A204.1 (cell line): ENCODE results near the gene POLR3GL.

Source experiments
- FAIRE-seq: peaks from 2 replicates; lab custom pipeline; 2012; peaks lifted over from hg19 to GRCh38; lab: Jason Lieb, UNC

The POLR3GL gene

DNA sequence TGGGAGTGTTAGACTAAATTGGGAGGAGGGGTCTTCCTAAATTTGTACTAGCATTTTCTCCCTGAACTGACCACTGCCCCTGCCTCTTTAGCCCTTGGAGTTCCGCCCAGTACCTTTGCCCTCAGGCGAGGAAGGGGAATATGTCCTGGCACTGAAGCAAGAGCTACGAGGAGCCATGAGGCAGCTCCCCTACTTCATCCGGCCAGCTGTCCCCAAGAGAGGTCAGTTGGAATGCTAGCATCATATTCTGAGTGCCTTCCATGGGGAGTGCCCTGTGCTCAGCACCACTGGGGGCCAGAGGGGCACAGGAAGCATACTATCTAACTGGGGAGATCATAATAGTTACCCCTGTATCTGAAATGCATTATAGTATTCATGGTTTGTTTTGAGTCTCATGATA, 10.7 kb downstream of the POLR3GL start:
- no peak for FAIRE-seq

DNA sequence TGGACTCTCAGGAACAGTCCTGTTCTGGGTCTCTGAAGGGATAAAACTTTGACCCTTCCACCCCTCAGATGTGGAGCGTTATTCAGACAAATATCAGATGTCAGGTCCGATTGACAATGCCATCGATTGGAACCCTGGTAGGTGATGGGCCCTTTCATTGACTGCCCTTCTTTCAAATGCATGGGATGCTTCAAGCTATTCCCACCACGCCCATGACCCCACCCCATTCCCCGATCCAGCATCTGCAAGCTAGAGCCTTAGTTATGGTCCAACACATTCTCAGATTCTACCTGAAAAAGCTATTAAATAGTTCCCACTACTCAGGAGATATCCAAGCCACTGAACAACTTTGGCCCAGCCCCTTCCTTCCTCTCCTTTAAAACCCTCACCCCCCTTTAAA, 12.5 kb downstream of the POLR3GL start:
- no peak for FAIRE-seq

DNA sequence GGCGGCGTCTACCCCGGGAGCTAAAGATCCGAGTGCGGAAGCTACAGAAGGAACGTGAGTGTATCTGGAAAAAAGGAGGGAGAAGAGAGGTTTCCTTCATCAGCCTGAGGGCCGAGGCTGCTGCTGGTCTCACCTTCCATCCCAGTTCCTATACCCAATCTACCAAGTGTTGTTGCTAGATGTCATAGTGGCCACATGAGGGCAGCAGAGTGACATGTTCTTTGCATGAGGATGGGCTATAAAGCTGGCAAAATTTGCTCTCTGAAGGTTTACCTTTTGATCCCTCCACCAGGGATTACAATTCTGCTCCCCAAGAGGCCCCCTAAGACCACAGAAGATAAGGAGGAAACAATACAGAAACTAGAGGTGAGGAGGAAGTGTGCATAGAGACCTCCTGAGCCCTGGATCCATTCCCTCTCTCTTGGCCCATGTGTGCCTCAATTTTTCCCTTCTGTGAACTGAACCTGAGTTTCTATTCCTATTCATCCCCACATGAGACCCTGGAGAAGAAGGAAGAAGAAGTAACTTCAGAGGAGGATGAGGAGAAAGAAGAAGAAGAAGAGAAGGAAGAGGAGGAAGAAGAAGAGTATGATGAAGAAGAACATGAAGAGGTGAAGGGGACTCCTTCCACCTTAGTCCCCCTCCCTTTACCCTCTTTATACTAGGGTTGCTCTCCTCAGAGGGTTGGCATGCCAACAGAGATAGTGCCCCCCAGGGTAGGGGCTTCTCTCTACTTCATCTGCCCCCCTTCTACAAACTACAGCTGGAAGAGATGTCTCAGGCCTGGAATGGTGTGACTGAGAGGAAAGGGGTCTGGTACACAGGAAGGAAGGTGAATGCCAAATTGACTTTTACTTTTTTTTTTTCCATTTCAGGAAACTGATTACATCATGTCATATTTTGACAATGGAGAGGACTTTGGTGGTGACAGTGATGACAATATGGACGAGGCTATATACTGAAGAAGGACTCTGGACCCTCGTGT, 13.3 kb downstream of the POLR3GL start:
- FAIRE-seq = no peak

DNA sequence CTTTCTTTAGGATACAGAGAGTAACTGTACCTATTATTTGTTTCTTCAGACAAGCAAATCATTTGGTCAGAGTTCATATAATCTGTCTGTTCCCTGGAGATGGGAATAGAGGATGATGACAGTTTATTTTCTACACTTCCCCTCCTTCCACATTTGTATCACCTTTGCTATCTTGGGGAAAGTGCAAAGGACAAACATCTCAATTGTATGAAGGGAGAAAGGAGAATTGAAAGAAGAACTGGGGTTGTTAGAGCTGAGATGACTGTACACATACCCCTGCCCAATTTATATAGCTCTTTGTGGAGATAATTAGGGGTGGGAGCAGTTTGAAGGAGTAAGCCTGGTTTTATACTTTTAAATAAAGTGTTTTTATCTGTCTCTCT, 14.0 kb downstream of the POLR3GL start:
- FAIRE-seq = no peak

GRCh38 chr1:145978854-145979745, 14.6 kb downstream of the POLR3GL start:
- no peak for FAIRE-seq

DNA sequence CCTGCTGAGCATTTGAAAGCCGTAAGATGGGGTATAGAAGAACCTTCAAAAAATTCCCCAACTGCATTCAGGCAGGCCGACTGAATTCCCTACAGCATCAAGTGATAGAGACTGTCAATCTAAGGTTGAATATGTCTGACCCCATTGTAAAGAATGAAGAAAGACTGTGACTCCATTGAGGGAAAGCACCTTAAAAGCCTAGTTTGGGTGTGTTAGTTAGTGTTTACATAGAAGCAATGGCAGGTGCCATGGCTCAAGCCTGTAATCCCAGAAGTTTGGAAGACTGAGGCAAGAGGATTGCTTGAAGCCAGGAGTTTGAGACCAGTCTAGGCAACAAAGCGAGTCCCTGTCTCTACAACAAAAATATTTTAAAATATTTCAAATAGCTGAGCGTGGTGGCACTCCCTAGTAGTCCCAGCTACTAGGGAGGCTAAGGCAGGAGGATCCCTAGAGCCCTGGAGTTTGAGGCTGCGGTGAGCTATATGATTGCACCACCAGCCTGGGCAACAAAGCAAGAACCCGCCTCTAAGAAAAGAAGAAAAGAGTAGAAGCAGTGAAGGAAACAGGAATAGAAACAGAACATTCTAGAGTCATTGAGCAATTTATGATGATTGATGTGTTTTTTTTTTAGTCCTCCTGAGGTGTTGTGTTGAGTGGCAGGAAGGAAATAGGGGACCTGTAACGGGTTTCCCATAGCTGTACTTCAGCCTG, 15.4 kb downstream of the POLR3GL start:
- no peak for FAIRE-seq

GRCh38 chr1:145980457-145980994, 16.0 kb downstream of the POLR3GL start:
- FAIRE-seq = no peak

DNA sequence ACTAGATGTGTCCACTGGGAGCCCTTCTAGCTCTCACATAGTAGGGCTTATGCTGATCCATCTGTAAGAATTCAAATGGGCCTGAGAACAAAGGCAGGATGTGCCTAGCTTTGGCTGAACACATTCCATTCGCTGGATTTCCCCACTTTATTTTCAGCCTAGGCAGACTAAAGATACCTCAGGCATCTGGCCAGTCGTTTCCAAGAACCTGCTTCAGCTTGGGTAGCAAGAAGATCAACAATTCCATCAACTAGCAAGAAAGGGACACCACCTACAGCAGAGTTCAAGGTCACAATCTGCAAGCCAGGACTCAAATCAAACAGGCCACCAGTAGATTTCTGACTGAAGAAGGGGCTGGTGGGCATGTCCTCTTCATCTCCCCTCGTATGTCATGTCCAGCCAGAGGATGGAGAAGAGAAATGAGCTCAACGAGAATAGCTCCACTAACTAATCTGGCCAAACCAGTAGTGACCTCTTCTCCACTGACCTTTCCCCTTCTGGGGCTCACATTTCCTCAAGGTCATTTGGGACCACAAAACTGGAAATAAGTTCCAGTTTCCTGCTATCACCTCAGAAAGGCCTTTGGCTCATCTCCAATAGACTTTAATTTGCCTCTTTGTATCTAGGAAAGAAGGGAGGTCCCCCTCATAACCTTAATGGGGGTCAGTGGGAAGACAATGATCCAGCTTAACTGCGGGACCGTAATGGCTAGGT, 17.7 kb downstream of the POLR3GL start:
- FAIRE-seq = no peak

DNA sequence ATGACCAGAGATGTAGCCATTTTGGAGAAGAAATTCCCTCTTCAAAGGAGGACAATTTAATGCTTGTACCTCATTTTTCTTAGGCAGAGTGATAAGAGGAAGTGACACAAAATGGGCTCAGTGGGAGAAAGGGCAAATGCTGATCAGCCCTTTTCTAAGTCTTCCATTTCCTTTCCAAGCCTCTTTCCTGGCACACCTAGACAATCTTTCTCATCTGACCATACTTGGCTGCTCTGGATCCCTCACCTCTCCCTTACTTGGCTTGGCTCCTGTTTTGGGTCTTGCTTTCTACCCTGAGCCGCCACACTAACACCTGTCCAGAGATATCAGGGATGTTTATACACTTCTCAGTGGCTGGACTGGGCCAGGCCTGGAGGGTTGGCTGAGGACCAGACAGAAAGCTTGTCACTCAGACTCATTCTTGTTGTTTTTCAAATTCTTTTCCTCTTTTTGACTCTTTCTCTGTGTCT, 18.8 kb downstream of the POLR3GL start:
- no peak for FAIRE-seq

DNA sequence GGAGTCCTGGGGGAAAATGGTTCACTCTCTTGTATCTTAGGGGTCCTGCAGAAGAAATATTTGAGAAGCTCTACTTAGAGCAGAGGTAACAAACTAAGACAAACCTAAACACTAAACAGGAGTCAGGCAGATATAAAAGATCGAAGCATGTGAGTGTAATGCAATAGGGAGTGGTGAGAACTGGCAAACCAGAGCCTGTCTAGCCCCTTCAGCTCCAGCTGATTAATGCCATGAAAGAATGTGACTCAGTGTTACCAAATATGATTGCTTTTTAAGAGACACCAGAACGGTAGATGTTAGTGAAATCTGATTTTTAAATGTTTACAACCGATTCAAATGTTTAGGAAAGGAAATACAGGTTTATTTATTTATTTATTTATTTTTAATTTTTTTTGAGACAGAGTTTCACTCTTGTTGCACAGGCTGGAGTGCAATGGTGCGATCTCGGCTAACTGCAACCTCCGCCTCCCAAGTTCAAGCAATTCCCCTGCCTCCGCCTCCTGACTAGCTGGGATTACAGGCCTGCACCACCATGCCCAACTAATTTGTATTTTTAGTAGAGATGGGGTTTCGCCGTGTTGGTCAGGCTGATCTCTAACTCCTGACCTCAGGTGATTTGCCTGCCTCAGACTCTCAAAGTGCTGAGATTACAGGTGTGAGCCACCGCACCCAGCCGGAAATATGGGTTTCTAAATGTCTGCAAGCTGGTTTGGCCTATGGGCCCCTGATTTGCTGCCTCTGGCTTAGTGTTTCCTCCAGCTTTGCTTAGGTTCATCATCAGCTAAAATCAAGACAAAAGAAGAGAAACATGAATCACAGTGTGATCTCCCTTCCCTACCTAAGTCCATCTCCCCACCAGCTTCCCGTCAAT, 19.7 kb downstream of the POLR3GL start:
- no peak for FAIRE-seq

DNA sequence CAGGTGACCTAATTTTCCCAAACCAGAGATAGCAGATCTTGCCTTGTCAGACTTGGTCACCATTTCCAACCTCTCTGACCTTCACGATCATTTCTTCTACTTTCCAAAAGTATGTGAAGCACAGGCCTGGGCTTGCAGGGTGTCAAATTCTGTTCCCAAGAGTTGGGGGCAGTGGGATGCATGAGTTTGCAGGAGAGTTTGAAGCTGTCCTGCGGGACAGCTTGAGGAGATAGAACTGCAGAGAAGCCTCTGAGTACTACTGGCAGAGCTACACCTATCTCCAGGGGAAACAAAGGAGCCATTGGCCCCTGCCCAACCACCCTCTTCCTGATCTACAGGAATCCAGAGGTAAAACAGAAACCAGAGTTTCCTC, 20.6 kb downstream of the POLR3GL start:
- FAIRE-seq = no peak

- no peak for FAIRE-seq
These were observed 21.3 kb downstream of the POLR3GL start for GRCh38 chr1:145985502-145986439.

GRCh38 chr1:145986551-145986950, 22.1 kb downstream of the POLR3GL start:
- no peak for FAIRE-seq

- no peak for FAIRE-seq
These were observed 23.4 kb downstream of the POLR3GL start for GRCh38 chr1:145987926-145988325.

GRCh38 chr1:145988773-145989172, 24.3 kb downstream of the POLR3GL start:
- FAIRE-seq = no peak

DNA sequence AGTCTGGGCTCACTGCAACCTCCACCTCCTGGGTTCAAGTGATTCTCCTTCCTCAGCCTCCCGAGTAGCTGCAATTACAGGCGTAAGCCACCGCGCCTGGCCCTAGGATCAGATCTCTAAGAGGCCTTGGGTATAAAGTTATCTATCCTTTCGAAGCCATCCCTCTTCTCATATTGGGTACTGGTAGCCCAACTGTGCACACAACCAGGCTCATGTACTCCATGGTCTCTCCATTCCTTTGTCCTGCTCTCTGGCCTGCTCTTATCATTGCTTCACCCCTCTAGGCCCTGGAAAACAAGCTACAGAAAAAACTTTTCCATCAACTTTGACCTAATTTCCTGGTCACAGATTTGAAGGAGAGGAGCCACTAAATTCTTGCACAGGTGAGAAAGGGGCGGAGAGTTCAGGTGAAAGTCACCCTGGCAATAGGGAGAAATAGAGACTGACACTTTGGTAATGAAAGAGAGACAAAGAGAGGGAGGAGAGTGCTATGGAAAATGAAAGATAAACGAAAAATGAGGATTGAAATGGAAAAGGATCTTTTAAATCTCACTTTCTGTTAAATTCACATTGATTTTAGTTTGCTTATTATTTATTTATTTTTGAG, 25.9 kb downstream of the POLR3GL start:
- FAIRE-seq = no peak

DNA sequence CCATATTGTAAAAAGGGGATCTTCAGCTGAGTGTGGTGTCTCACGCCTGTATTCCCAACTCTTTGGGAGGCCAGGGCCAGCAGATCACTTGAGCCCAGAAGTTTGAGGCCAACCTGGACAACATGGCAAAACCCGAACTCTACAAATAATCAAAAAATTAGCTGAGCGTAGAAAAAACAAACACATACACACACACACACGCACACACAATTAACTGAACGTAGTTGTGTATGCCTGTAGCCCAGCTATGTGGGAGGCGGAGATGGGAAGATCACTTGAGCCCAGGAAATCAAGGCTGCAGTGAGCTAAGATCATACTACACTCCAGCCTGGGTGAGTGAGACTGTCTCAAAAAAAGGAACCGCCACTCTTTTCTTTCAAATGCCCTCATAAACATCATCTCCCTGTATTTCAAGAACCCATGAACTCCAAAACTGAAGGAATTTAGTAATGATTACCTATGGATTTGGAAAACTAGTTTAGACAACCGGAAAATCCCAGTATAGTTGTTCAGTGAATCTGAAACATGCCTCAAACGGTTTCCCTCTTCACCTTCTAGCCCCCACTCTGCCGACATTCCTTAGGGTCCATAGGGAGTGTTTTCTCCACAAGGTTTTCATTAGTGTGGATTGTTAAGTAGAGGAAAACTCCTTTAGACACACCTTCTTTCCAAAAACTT, 27.4 kb downstream of the POLR3GL start:
- no peak for FAIRE-seq

GRCh38 chr1:145992502-145992936, 28.0 kb downstream of the POLR3GL start:
- no peak for FAIRE-seq
